GM12874 (cell line): ENCODE data around the gene TAF1B.

Experiments
- TF ChIP-seq, protein P1 (sequence below): IDR thresholded peaks from 2 replicates; pipeline ENCODE4 v1.5.1; 2011; ENCODE audit warnings: low read depth, mild to moderate bottlenecking, control low read depth, low read length, moderate library complexity; ENCODE audit not compliant: insufficient read depth

TAF1B gene

DNA sequence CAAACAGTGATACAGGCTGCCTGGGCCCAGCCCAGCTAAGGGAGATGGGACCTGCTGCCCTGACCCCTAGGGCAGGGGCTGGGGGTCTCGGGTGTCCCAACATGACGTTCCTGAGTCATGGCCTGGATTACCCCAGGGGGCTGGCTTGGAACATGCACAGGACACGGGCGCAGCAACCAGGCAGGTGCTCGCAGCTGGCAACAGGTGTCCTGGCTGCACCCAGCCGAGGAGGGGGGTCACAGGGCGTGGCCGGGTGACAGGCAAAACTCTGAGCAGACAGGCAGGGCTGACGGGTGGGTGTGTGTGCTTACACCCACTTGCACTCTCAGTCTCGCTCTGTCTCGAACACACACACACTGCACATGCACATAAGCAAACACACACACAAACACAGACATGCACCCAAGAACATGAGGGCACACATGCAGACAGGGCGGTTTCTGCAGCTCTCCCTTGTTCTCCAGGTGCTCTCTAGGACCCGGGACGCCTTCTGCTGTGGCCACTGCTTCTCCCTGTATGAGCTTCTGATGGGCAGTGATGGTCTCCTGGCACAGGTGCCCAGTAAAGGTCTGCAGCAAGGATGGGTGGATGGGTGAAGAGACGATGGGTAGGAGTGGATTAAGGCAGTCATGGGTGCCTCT lies 33.7 kb upstream of the TAF1B start:
- TF ChIP-seq, protein P1, sequence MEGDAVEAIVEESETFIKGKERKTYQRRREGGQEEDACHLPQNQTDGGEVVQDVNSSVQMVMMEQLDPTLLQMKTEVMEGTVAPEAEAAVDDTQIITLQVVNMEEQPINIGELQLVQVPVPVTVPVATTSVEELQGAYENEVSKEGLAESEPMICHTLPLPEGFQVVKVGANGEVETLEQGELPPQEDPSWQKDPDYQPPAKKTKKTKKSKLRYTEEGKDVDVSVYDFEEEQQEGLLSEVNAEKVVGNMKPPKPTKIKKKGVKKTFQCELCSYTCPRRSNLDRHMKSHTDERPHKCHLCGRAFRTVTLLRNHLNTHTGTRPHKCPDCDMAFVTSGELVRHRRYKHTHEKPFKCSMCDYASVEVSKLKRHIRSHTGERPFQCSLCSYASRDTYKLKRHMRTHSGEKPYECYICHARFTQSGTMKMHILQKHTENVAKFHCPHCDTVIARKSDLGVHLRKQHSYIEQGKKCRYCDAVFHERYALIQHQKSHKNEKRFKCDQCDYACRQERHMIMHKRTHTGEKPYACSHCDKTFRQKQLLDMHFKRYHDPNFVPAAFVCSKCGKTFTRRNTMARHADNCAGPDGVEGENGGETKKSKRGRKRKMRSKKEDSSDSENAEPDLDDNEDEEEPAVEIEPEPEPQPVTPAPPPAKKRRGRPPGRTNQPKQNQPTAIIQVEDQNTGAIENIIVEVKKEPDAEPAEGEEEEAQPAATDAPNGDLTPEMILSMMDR = no peak

DNA sequence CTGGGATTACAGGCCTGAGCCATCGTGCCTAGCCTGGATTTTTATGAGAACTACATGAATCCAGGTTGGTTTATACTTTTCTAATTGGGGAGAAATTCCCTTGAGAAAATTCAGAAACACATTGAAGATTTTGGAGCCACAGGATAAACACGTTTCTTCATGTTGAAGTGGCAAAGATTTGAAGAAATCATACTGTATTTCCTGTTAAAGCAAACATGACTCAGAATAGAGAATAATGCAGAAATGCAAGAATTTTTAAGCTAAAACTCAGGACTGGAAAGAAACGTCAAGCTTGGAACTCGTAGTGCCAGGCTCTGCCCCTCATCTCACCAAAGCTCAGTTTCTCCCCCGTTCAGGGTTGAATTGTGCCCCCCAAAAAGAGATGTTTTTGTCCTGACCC lies 32.1 kb upstream of the TAF1B start:
- TF ChIP-seq, protein P1 = no peak

DNA sequence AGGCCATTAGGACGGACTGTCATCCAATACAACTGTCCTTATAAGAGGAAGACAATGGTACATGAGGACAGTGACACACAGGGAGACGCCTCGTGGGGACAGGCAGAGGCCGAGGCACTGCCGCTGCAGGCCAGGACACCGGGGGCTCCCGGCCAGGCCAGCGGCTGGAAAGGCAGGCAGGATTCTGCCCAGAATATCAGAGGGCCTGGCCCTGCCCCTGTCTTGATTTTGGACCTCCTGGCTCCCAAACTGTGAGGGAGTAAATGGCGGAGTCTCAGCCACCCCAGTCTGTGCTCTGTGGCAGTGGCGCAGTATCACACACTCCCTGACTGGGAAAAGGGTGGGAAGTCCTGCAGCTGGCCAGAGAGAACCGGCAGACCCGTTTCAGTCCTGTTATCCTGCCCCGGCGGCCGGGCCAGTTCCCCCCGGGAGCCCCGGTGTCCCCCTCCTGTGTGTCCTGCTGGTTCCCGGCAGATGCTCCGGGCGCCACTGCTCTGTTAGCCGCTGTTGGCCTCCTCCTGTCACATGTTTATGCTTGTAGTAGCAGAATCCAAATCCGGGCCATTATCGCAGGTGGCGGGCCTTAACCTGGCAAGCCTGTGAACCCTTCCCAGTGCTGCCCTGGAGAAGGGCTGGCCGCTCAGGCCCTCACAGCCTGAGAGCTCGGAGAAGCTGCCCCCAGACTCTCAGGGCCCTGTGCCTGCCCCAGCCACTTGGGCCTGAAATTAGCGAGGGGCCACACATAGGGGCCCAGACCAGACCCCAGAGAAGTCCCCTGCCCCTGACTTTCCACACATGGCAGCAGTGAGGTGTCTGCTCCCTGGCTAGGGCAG lies 31.4 kb upstream of the TAF1B start:
- TF ChIP-seq, protein P1 = no peak

DNA sequence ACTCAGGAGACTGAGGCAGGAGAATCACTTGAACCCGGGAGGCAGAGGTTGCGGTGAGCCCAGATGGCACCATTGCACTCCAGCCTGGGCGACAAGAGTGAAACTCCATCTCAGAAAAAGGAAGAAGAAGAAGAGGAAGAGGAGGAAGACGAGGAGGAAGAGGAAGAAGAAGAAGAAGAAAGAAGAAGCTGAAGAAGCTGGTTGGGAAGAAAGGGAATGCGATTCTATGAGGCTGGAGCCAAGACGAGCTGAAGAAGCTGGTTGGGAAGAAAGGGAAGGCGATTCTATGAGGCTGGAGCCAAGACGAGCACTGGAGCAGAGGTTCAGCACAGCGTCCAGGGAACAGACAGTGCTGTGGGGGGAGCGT lies 30.3 kb upstream of the TAF1B start:
- TF ChIP-seq, protein P1 = no peak

DNA sequence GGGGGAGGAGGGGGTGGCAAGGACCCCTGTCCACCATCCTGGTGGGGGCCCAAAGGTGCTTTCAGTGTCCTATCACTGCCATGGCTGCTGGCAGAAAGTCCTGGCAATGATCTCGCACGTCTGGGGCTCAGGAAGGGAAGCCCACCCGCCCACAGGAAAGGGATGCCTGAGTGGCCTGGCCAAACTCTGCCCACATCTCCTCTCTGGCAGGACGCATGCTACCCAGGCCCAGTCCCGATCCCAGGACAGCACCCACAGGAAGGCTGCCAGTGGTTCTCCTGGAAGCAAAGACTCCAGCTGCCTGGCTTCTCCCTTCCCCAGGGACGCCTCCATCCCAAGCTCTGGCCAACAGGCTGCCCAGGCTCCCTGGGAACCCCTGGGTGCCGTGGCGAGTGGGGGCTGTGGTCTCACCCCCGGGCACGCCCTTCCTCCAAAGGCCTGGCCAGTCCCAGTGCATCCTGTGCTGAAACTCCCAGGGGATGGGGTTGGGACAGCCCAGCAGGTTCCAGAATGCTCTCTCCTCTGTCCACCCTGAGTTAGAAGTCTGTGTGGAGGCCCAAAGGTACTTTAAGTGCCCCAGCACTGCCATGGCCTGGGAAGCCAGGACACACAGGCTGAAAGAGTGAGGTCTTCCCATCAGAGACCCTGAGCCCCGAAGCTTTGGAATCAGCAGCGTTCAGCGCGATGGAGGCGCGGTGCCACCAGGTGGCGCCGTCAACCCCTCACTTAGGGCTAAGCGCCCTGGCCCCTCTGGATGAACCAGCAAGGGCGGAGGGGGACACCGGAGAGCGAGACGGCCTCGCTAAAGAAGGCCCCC lies 29.8 kb upstream of the TAF1B start:
- TF ChIP-seq, protein P1 = peak; percentile 95

DNA sequence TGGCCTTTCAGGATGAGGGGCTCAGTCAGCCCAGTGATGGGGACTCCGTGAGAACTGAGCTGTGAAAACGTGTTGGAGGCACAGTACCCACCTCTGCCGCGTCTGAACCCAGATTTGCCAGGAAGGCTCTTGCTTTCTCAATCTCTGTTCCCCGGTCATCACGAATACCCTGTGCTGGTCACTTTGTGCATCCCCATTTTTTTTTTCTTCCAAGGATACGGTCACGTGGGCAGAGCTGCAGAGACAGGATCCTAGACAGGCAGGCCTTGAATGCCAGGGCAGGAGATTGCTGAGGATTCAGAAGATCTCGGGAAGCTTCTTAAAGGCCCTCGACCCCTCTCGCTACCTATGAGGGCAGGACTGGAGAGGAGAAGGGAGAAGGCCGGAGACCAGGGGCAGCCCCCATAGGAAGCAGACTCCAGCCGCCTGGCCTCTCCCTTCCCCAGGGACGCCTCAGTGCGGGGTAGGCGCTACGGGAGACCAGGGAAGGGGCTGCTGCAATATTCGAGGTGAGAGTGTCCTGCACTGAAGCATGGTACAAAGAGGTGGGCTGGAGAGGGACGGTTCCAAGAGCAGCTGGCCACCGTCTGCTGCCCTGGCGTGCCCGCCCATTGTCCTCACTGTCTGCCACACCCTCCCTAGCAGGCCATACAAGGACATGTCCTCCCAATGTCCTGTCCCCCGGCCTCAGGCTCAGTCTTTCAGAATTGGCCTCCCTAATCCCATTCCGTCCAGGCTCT lies 29.0 kb upstream of the TAF1B start:
- TF ChIP-seq, protein P1 = no peak
